ENCODE measurements around the gene PDHX.
"Not testable (repeated sequence)": the region's sequence is repeated elsewhere in the genome, so short reads cannot be mapped to it uniquely, and the experiment has no call there.

Gene PDHX

DNA sequence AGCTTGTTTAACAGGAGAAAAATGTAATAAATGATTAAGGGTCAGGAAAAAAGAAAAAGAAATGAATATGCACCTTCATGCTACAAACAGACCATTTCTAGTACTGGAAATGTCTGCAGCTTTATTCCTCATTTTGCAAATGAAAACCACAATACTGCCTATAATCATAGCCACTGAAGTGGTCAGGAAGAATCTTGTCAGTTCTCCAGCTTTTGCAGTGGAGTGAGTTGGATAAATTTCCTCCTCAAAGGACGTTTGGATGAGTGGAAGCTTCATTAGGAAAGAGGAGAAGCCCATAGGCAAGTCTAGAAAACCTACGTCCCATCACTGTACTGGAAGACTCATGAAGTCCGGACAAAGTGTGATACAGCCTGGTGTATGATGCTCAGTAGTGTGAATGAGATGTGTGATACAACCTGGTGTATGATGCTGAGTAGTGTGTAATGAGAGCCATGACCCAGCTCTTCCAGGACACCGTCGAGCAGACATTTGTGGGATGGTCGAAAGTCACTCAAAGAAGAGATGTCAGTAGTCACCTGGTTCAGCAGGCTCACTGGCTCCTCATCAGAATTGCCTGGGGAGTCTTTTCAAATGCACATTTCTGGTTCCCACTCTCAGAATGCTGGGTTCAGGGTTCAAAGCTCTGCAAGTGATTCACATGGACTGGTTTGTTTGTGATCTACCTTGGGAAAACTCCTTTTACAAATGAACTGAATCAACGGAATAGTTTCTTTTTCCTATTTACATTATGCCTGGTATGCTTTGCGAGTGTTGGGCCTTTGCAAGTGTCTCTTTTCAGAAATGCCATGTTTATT, 101.3 kb downstream of the PDHX start:
- H3K4me1 ChIP-seq (ENCODE audit: control insufficient read depth, insufficient read depth, low read length, unreplicated experiment): peaks cover 13% of the 10 kb centered on the region
- no peaks in the 10 kb centered on the region for H3K79me2 ChIP-seq (ENCODE audit: control insufficient read depth, insufficient read depth, low read length, unreplicated experiment)
- no peak overlapping the region for H3K27ac ChIP-seq (ENCODE audit: low read depth, low read length)
- no peak overlapping the region for H2AFZ ChIP-seq (ENCODE audit: low read length, unreplicated experiment)
- H3K4me3 ChIP-seq (ENCODE audit: low read depth, low read length): no peak overlapping the region
- no peaks in the 10 kb centered on the region for H3K27me3 ChIP-seq (ENCODE audit: insufficient read depth, low read length)
- no peaks in the 10 kb centered on the region for H3K36me3 ChIP-seq (ENCODE audit: insufficient read depth, low read length)

DNA sequence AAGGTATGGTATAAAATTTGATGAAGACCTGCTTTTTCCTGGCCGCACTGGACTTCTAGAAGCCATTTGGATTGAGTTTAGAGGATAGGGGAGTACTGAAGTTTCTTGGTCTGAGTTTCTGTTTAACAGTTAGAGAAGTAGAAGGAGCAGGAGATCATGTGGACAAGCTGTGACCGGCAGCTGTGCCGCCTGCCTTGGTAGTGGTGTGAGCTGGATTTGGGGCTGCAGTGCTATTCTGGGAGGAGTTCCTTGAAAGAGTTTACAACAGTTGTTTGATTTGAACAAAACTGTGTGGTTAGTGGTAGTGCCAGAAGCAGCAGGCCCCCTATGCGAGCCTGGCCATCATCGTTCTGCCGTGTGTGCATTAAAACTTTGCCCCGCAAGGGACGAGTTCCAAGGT, 105.2 kb downstream of the PDHX start:
- Histone ChIP-seq H3K4me3 (ENCODE audit: low read depth, low read length) (no peak overlapping the region), H3K27me3 (ENCODE audit: insufficient read depth, low read length) (no peaks in the 10 kb centered on the region), H2AFZ (ENCODE audit: low read length, unreplicated experiment) (no peak overlapping the region), H3K4me1 (ENCODE audit: control insufficient read depth, insufficient read depth, low read length, unreplicated experiment) (no peaks in the 10 kb centered on the region), H3K36me3 (ENCODE audit: insufficient read depth, low read length) (no peaks in the 10 kb centered on the region), H3K79me2 (ENCODE audit: control insufficient read depth, insufficient read depth, low read length, unreplicated experiment) (no peaks in the 10 kb centered on the region), H3K27ac (ENCODE audit: low read depth, low read length) (no peak overlapping the region)

DNA sequence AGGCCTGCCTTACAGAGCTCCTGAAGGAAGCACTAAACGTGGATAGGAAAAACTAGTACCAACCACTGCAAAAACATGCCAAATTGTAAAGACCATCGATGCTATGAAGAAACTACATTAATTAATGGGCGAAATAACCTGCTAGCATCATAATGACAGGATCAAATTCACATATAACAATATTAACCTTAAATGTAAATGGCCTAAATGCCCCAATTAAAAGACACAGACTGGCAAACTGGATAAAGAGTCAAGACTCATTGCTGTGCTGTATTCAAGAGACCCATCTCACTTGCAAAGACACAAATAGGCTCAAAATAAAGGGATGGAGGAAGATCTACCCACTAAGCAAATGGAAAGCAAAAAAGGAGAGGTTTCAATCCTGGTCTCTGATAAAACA, 107.5 kb downstream of the PDHX start:
- not testable (repeated sequence) for H3K27ac ChIP-seq (ENCODE audit: low read depth, low read length); H2AFZ ChIP-seq (ENCODE audit: low read length, unreplicated experiment); H3K4me3 ChIP-seq (ENCODE audit: low read depth, low read length); H3K79me2 ChIP-seq (ENCODE audit: control insufficient read depth, insufficient read depth, low read length, unreplicated experiment); H3K4me1 ChIP-seq (ENCODE audit: control insufficient read depth, insufficient read depth, low read length, unreplicated experiment); H3K36me3 ChIP-seq (ENCODE audit: insufficient read depth, low read length); H3K27me3 ChIP-seq (ENCODE audit: insufficient read depth, low read length)

DNA sequence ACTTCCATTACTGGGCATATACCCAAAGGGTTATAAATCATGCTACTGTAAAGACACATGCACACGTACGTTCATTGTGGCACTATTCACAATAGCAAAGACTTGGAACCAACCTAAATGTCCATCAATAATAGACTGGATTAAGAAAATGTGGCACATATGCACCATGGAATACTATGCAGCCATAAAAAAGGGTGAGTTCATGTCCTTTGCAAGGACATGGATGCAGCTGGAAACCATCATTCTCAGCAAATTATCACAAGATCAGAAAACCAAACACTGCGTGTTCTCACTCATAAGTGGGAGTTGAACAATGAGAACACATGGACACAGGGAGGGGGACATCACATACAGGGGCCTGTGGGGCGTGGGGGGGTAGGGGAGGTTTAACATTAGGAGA, 111.6 kb downstream of the PDHX start:
- H2AFZ ChIP-seq (ENCODE audit: low read length, unreplicated experiment); H3K27ac ChIP-seq (ENCODE audit: low read depth, low read length); H3K36me3 ChIP-seq (ENCODE audit: insufficient read depth, low read length); H3K79me2 ChIP-seq (ENCODE audit: control insufficient read depth, insufficient read depth, low read length, unreplicated experiment); H3K27me3 ChIP-seq (ENCODE audit: insufficient read depth, low read length); H3K4me3 ChIP-seq (ENCODE audit: low read depth, low read length): not testable (repeated sequence)
- peaks cover 26% of the 10 kb centered on the region for H3K4me1 ChIP-seq (ENCODE audit: control insufficient read depth, insufficient read depth, low read length, unreplicated experiment)

DNA sequence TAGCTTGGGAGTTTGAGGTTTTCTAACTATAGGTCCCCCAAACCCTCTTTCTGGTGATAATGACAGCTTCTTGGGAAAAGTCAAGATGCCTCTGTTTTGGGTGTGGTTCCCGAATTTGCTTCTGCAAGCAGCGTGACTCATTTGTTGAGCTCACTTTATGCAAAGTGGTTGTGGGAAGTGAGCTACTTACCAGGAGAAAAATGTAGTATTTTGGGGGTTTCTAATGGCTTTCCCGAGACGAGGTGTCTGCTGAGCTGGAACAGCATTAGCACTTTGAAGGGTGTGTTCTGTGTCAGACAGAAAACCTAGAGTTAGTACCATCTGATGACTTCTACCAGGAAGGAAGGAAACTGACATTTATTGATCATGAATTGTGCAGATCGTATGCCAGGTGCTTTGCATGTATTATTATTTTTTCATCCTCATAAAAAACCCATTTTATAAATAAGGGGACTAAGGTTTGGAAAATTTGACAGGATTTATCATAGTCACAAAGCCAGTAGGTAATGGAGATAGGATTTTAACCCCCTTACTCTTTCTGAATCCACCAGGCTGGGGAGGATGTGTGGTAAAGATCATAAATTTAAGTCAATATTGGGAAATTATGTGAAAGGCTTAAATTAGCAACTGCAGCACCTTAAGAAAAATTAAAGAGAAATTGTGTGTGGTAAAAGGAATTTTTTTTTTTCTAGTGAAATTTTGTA, 113.7 kb downstream of the PDHX start:
- H3K4me3 ChIP-seq (ENCODE audit: low read depth, low read length): peak overlapping the region; percentile 15; the same call in 1 of the 2 replicates
- H3K79me2 ChIP-seq (ENCODE audit: control insufficient read depth, insufficient read depth, low read length, unreplicated experiment): no peaks in the 10 kb centered on the region
- no peaks in the 10 kb centered on the region for H3K36me3 ChIP-seq (ENCODE audit: insufficient read depth, low read length)
- peaks cover 28% of the 10 kb centered on the region for H3K4me1 ChIP-seq (ENCODE audit: control insufficient read depth, insufficient read depth, low read length, unreplicated experiment)
- H3K27me3 ChIP-seq (ENCODE audit: insufficient read depth, low read length): no peaks in the 10 kb centered on the region
- peak overlapping the region; percentile 94 for H3K27ac ChIP-seq (ENCODE audit: low read depth, low read length)
- H2AFZ ChIP-seq (ENCODE audit: low read length, unreplicated experiment): no peak overlapping the region

DNA sequence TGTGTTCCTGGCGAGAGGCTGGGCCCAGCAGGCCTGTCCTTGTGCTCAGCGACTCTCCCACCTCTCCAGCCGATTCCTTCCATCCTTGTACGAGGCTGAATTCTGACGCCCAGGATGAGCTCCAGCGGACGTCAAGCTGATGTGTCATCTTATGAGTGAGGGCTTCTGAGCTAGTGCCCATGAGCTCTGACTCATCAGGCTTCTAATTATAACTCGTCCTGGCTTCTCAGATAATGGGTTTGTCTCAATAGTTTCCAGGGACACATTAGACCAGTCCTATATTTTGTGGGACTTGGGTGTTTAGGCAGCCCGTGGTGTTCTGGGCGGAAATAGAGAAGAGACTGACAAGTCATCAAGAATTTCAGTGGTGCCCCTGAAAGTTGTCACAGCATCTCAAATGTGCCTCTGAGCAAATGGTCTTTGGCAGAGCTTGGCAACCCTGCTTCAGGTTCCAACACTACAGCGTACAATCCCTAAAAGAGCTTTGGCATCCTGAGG, 114.3 kb downstream of the PDHX start:
- Histone ChIP-seq H3K4me3 (ENCODE audit: low read depth, low read length) (no peak overlapping the region), H3K4me1 (ENCODE audit: control insufficient read depth, insufficient read depth, low read length, unreplicated experiment) (peaks cover 34% of the 10 kb centered on the region), H3K27ac (ENCODE audit: low read depth, low read length) (peak overlapping the region; percentile 94)

DNA sequence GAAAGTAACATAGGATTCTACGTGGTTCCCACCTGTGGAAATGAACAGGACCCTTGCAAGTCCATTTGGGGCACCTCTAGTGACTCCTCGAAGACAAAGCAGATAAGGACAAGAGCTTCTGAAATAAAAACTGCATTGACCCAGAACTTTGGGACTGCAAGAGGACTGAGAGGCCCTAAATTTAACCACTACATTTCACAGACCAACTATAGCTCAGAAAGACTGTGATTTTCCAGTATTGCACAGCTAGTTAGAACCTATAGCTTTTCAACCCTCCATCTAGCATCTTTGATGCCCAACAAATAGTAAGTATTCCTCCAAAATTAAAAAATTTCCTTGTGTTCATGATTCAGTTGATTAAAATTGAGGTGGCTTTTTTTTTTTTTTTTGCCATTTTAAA, 114.9 kb downstream of the PDHX start:
- H3K4me1 ChIP-seq (ENCODE audit: control insufficient read depth, insufficient read depth, low read length, unreplicated experiment): peaks cover 39% of the 10 kb centered on the region
- H2AFZ ChIP-seq (ENCODE audit: low read length, unreplicated experiment): no peak overlapping the region
- H3K4me3 ChIP-seq (ENCODE audit: low read depth, low read length): no peak overlapping the region
- H3K79me2 ChIP-seq (ENCODE audit: control insufficient read depth, insufficient read depth, low read length, unreplicated experiment): no peaks in the 10 kb centered on the region
- peak overlapping the region; percentile 94 for H3K27ac ChIP-seq (ENCODE audit: low read depth, low read length)
- no peaks in the 10 kb centered on the region for H3K27me3 ChIP-seq (ENCODE audit: insufficient read depth, low read length)
- no peaks in the 10 kb centered on the region for H3K36me3 ChIP-seq (ENCODE audit: insufficient read depth, low read length)

More for the DNA sequence above, 114.3 kb downstream of the PDHX start:
- no peak overlapping the region for H2AFZ ChIP-seq (ENCODE audit: low read length, unreplicated experiment)
- no peaks in the 10 kb centered on the region for H3K79me2 ChIP-seq (ENCODE audit: control insufficient read depth, insufficient read depth, low read length, unreplicated experiment)
- H3K27me3 ChIP-seq (ENCODE audit: insufficient read depth, low read length): no peaks in the 10 kb centered on the region
- H3K36me3 ChIP-seq (ENCODE audit: insufficient read depth, low read length): no peaks in the 10 kb centered on the region

DNA sequence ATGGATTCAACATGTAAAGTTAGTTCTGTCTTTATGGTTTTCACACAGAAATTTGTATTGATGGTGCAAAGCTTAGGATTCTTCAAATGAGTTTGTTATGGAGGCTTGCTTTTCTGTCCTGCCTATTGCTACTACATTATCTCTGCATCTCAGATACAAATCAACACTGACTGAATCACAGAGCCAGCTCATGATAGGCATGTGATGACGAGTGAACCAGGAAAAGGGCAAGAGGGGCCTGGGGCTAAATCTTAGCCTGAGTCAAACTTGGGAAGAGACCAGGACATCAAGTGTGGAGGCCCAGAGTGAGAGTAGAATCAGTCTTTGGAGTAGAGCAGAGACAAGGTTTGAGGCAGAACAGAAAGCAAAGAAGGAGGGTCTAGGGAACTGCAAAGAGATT, 115.4 kb downstream of the PDHX start:
- H3K27me3 ChIP-seq (ENCODE audit: insufficient read depth, low read length): no peaks in the 10 kb centered on the region
- peaks cover 44% of the 10 kb centered on the region for H3K4me1 ChIP-seq (ENCODE audit: control insufficient read depth, insufficient read depth, low read length, unreplicated experiment)
- no peak overlapping the region for H2AFZ ChIP-seq (ENCODE audit: low read length, unreplicated experiment)
- H3K36me3 ChIP-seq (ENCODE audit: insufficient read depth, low read length): no peaks in the 10 kb centered on the region
- H3K79me2 ChIP-seq (ENCODE audit: control insufficient read depth, insufficient read depth, low read length, unreplicated experiment): no peaks in the 10 kb centered on the region
- H3K27ac ChIP-seq (ENCODE audit: low read depth, low read length): peak overlapping the region; percentile 94
- no peak overlapping the region for H3K4me3 ChIP-seq (ENCODE audit: low read depth, low read length)

DNA sequence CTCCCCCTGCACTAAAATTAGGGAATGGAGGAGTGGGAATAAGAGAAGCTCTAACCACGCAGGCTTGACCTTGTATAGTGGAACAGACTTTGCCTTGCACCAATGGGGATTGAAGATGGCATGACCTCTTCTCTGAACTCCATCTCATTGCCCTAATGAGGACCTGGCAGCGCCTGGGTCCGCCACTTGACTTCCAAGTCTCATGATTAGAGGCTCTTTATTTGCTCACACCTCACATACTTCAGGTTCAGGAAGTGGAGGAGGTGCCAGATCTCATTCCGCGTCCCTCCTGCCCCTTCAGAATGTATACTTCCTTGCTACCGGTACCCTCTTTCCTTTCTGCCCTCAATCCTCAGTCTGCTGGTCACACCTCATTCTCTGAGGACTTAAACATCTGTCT, 116.6 kb downstream of the PDHX start:
- Histone ChIP-seq H2AFZ (ENCODE audit: low read length, unreplicated experiment) (no peak overlapping the region), H3K27ac (ENCODE audit: low read depth, low read length) (no peak overlapping the region), H3K36me3 (ENCODE audit: insufficient read depth, low read length) (no peaks in the 10 kb centered on the region), H3K79me2 (ENCODE audit: control insufficient read depth, insufficient read depth, low read length, unreplicated experiment) (no peaks in the 10 kb centered on the region), H3K4me3 (ENCODE audit: low read depth, low read length) (no peak overlapping the region), H3K4me1 (ENCODE audit: control insufficient read depth, insufficient read depth, low read length, unreplicated experiment) (peaks cover 51% of the 10 kb centered on the region), H3K27me3 (ENCODE audit: insufficient read depth, low read length) (no peaks in the 10 kb centered on the region)

DNA sequence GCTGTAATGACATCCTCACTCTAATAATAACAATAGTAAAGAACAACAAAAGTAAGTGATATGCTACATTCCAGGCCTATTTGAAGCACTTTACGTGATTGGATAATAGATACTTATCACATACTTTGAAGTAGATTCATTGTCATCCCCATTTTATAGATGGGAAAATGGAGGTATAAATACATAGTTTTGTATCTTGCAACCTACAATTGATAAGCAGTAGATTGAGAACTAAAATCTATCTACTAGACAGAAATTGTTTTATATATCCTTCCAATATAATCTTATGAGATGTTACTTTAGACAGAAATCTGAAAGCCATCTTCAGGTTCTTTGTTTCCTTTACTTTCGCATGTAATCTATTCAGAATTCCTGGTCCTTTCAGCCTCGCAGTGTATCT, 118.0 kb downstream of the PDHX start:
- Histone ChIP-seq H3K27me3 (ENCODE audit: insufficient read depth, low read length) (no peaks in the 10 kb centered on the region), H2AFZ (ENCODE audit: low read length, unreplicated experiment) (no peak overlapping the region), H3K27ac (ENCODE audit: low read depth, low read length) (no peak overlapping the region), H3K79me2 (ENCODE audit: control insufficient read depth, insufficient read depth, low read length, unreplicated experiment) (no peaks in the 10 kb centered on the region), H3K4me3 (ENCODE audit: low read depth, low read length) (no peak overlapping the region), H3K36me3 (ENCODE audit: insufficient read depth, low read length) (no peaks in the 10 kb centered on the region), H3K4me1 (ENCODE audit: control insufficient read depth, insufficient read depth, low read length, unreplicated experiment) (peaks cover 64% of the 10 kb centered on the region)

Measured in ACC112 (cell line).